ENCODE results near the gene AP3M1. TPM values are rescaled to one million over a fixed set of nuclear protein-coding genes. Genes with fewer than 3 reads are reported as not detected.

AP3M1 gene
- polyA plus RNA-seq, 3 donors, result 17.5 to 32.0 (median 23.2) TPM

DNA sequence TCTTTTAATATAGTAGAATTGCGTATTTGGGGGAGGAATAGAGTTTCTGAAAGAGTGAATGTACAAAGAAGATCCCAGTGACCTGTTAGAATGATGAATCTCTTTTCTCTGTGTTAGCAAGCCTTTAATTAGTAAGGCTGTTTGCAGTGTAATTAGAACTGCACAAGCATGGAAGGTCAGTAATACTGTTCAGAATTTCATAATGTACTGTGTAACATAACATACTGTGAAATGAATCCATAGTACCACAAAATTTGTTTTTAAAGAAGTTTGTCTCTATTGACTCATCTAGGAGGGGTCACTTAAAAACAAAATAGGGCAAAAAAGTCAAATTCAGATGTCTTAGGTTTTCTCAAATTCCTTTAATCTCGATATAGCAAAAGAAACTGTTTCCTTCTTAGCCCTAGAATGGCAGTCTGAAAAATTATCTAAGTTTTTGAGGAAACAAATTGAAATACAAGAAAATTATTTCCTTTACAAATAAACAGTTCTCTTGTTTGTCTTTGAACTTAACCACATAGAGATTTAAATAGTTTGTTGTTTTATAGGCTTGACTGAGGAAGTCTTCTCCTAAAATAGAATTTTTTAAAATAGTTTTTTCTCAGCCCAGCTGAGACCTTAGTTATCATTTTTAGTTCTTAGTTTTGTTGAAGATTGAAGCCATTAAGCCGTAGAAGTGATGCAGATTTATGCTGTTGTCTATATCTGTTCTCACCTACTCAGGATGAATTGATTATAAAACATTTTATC is 12.9 kb upstream of the AP3M1 start:
- H3K4me1 Mint-ChIP-seq, result peaks cover 43% of the 10 kb centered on the region
- Histone ChIP-seq H3K27me3 (ENCODE audit: control insufficient read depth in 2 of 2, insufficient read depth in 2 of 2, low read length in 2 of 2) (no peaks in the 10 kb centered on the region), H3K9me3 (replicated peaks in 1 of 2; ENCODE audit: control insufficient read depth in 1 of 2, insufficient read depth in 1 of 2, low read length in 2 of 2) (no peaks in the 10 kb centered on the region), H3K27ac (ENCODE audit: low read depth in 1 of 2, low read length in 2 of 2) (peak overlapping the region; percentile 31 to 59), H3K9ac (ENCODE audit: insufficient read depth, low read length, poor library complexity, severe bottlenecking) (no peak overlapping the region), H3K4me1 (ENCODE audit: control insufficient read depth in 1 of 2, insufficient read depth in 2 of 2, low read length in 2 of 2) (peaks cover 46 to 48% of the 10 kb centered on the region in 2 donors), H3K4me2 (replicated peaks; ENCODE audit: extremely low read depth, low read length, poor library complexity, severe bottlenecking) (peak overlapping the region; percentile 1), H3K4me3 (replicated peaks in 1 of 3; ENCODE audit: low read depth in 2 of 3, low read length in 3 of 3) (no peak overlapping the region), H4K20me1 (ENCODE audit: insufficient read depth, low read length) (no peaks in the 10 kb centered on the region), H3K36me3 (replicated peaks in 1 of 2; ENCODE audit: control insufficient read depth in 1 of 2, insufficient read depth in 2 of 2, low read length in 2 of 2) (no peaks in the 10 kb centered on the region), H3K79me2 (ENCODE audit: insufficient read depth, low read length) (peaks cover 12% of the 10 kb centered on the region), H2AFZ (ENCODE audit: insufficient read depth, low read depth, low read length, poor library complexity, severe bottlenecking) (no peak overlapping the region)
- TF ChIP-seq, protein P1, sequence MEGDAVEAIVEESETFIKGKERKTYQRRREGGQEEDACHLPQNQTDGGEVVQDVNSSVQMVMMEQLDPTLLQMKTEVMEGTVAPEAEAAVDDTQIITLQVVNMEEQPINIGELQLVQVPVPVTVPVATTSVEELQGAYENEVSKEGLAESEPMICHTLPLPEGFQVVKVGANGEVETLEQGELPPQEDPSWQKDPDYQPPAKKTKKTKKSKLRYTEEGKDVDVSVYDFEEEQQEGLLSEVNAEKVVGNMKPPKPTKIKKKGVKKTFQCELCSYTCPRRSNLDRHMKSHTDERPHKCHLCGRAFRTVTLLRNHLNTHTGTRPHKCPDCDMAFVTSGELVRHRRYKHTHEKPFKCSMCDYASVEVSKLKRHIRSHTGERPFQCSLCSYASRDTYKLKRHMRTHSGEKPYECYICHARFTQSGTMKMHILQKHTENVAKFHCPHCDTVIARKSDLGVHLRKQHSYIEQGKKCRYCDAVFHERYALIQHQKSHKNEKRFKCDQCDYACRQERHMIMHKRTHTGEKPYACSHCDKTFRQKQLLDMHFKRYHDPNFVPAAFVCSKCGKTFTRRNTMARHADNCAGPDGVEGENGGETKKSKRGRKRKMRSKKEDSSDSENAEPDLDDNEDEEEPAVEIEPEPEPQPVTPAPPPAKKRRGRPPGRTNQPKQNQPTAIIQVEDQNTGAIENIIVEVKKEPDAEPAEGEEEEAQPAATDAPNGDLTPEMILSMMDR (IDR thresholded peaks at IDR 0.05), result no peak
- peaks cover 0 to 3% of the 10 kb centered on the region in 2 donors for H3K36me3 Mint-ChIP-seq
- H3K27me3 Mint-ChIP-seq (ENCODE audit: low read depth in 3 of 3), result no peaks in the 10 kb centered on the region
- intact Hi-C loops (cut with micrococcal nuclease), result no loop called here
- H3K4me3 Mint-ChIP-seq, result no peak overlapping the region
- peak overlapping the region in 5 of 7 donors; percentile 16 to 72 (median 35) for H3K27ac Mint-ChIP-seq
- WGBS (ENCODE audit: insufficient coverage), result no CpG with 5 or more reads among the region's 3 CpGs
- DNase-seq, result peak in 1 of 3 donors; percentile 56
- H3K9me3 Mint-ChIP-seq, result no peaks in the 10 kb centered on the region

DNA sequence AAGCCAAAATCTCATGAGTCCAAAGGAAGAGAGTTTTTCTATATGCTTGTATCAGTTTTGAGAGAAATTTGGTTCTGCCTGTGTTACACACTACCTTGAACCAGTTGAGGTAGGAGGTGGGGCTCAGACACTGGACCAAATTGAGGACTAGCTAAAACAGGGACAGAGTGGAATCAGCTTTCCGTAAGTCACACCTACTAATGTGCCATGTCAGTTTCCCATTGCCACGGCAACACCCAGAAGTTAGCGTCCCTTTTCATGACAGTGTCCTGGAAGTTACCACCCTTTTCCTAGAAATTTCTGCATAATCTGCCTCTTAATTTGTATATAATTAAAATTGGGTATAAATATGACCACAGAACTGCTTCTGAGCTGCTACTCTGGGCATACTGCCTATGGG is 9.4 kb upstream of the AP3M1 start:
- H3K4me3 Mint-ChIP-seq, result no peak overlapping the region
- H4K20me1 ChIP-seq (ENCODE audit: insufficient read depth, low read length), result no peaks in the 10 kb centered on the region
- H3K27me3 ChIP-seq (ENCODE audit: control insufficient read depth in 2 of 2, insufficient read depth in 2 of 2, low read length in 2 of 2), result no peaks in the 10 kb centered on the region
- no peaks in the 10 kb centered on the region for H3K9me3 Mint-ChIP-seq
- no peak for DNase-seq
- TF ChIP-seq, protein P1 (IDR thresholded peaks at IDR 0.05), result no peak
- peaks cover 14 to 24% of the 10 kb centered on the region in 2 donors for H3K4me1 ChIP-seq (ENCODE audit: control insufficient read depth in 1 of 2, insufficient read depth in 2 of 2, low read length in 2 of 2)
- intact Hi-C loops (cut with micrococcal nuclease), result no loop called here
- no peaks in the 10 kb centered on the region for H3K27me3 Mint-ChIP-seq (ENCODE audit: low read depth in 3 of 3)
- H3K36me3 ChIP-seq (replicated peaks in 1 of 2; ENCODE audit: control insufficient read depth in 1 of 2, insufficient read depth in 2 of 2, low read length in 2 of 2), result no peaks in the 10 kb centered on the region
- peaks cover 25% of the 10 kb centered on the region for H3K4me1 Mint-ChIP-seq
- H3K79me2 ChIP-seq (ENCODE audit: insufficient read depth, low read length), result peaks cover 19% of the 10 kb centered on the region
- H3K36me3 Mint-ChIP-seq, result peaks cover 0 to 3% of the 10 kb centered on the region in 2 donors
- H3K27ac ChIP-seq (ENCODE audit: low read depth in 1 of 2, low read length in 2 of 2), result no peak overlapping the region
- H3K27ac Mint-ChIP-seq, result no peak overlapping the region
- no peak overlapping the region for H3K4me3 ChIP-seq (replicated peaks in 1 of 3; ENCODE audit: low read depth in 2 of 3, low read length in 3 of 3)
- 100% methylated on average over 1 of the region's 3 CpGs for WGBS (ENCODE audit: insufficient coverage)
- no peak overlapping the region for H3K4me2 ChIP-seq (replicated peaks; ENCODE audit: extremely low read depth, low read length, poor library complexity, severe bottlenecking)
- no peaks in the 10 kb centered on the region for H3K9me3 ChIP-seq (replicated peaks in 1 of 2; ENCODE audit: control insufficient read depth in 1 of 2, insufficient read depth in 1 of 2, low read length in 2 of 2)
- H2AFZ ChIP-seq (ENCODE audit: insufficient read depth, low read depth, low read length, poor library complexity, severe bottlenecking), result no peak overlapping the region
- H3K9ac ChIP-seq (ENCODE audit: insufficient read depth, low read length, poor library complexity, severe bottlenecking), result no peak overlapping the region
